ENCODE data around the gene NR1I3.

The NR1I3 gene

GRCh38 chr1:161199506-161200139 lies 38.4 kb downstream of the NR1I3 start:
- no peak overlapping the region for H3K4me3 ChIP-seq (ENCODE audit: low read depth, low read length)
- no peak for DNase-seq (ENCODE audit: low read depth)
- TF ChIP-seq POLR2A (IDR thresholded peaks at IDR 0.05; ENCODE audit: extremely low read depth, insufficient read length) (no peak), MAX (IDR thresholded peaks at IDR 0.05; ENCODE audit: low read depth, low read length) (no peak), CTCF (IDR thresholded peaks at IDR 0.05; ENCODE audit: low read depth, low read length) (no peak)

- H3K4me3 ChIP-seq (ENCODE audit: low read depth, low read length) = no peak within 1 kb of the TSS
- TF ChIP-seq CTCF (IDR thresholded peaks at IDR 0.05; ENCODE audit: low read depth, low read length) = no peak
- TF ChIP-seq POLR2A (IDR thresholded peaks at IDR 0.05; ENCODE audit: extremely low read depth, insufficient read length) = no peak
- TF ChIP-seq MAX (IDR thresholded peaks at IDR 0.05; ENCODE audit: low read depth, low read length) = no peak
- no peak for TF ChIP-seq MYC (IDR thresholded peaks at IDR 0.05; ENCODE audit: low read depth, low read length)
- DNase-seq (ENCODE audit: low read depth) = no peak
These were observed 39.0 kb downstream of the NR1I3 start, which contains the start of gene ADAMTS4 for GRCh38 chr1:161198897-161199431. TSS of gene ADAMTS4 (minus strand) at chr1:161199054. CDS start at chr1:161198627, 427 bp downstream.

DNA sequence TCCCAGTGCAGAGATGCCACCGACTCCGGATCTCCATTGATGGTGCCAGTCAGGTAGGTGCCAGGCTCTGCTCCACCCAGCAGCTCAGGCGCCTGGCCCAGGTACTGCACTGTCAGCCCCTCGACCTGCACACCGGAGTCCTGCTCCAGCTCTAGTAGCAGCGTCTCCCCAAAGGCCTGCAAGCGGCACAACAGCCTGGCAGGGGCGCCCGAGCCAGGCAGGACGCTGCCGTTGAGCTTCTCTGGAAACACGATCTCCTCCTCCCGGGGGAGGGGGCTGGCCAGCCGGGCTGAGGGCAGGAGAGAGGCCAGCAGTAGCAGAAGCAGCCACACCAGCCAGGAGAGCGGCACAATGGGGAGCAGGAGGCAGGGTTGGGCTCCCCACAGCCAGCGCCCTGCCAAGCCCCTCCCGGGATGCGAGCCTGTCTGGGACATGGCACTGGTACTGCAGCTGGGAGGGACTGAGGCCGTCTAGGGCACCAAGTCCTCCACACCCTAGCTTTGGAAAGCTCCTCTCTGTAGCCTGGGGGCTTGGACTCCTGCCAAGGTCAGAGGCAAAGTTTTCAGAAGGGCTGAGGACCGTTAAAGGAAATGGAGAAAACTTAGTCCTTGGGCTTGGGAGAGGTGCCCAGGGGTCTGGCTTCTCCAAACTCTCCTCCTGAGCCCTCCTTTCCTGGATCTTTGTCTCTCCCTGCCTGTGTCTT lies 39.7 kb downstream of the NR1I3 start:
- no peak overlapping the region for H3K4me3 ChIP-seq (ENCODE audit: low read depth, low read length)
- TF ChIP-seq MAX (IDR thresholded peaks at IDR 0.05; ENCODE audit: low read depth, low read length) (no peak), POLR2A (IDR thresholded peaks at IDR 0.05; ENCODE audit: extremely low read depth, insufficient read length) (no peak), CTCF (IDR thresholded peaks at IDR 0.05; ENCODE audit: low read depth, low read length) (no peak), MYC (IDR thresholded peaks at IDR 0.05; ENCODE audit: low read depth, low read length) (no peak)
- DNase-seq (ENCODE audit: low read depth) = no peak

DNA sequence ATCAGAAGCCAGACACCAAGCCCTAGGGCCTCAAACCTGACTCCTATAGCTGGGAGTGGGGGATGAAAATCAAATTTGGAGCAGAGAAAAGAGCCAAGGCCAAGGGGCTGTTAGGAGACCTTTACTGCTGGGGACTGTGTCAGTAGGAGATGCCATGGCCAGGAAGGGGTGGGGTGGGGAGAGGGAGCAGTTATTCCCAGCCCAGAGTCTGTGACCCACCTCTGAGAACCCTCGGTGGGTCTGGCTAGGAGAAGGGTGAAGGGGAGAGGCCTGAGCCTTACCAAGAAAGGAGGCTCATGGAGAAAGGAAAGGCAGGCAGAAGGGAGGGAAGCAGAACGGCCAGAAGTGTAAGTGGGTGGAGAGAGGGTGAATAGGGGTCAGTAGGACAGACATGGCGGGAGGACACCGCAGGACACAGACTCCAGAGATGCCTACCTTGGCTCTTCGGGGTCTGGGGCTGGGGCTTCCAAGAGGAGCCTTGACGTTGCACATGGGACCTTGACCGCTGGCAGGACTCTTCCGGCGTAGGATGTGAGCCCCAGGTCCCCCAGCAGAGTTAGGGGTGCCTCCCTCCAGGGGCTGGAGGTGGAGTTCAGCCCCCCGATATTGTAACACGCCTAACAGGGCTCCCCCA lies 40.3 kb downstream of the NR1I3 start:
- no peak for TF ChIP-seq CTCF (IDR thresholded peaks at IDR 0.05; ENCODE audit: low read depth, low read length)
- TF ChIP-seq POLR2A (IDR thresholded peaks at IDR 0.05; ENCODE audit: extremely low read depth, insufficient read length) = no peak
- TF ChIP-seq MYC (IDR thresholded peaks at IDR 0.05; ENCODE audit: low read depth, low read length) = no peak
- no peak for TF ChIP-seq MAX (IDR thresholded peaks at IDR 0.05; ENCODE audit: low read depth, low read length)
- no peak for DNase-seq (ENCODE audit: low read depth)
- H3K4me3 ChIP-seq (ENCODE audit: low read depth, low read length) = no peak overlapping the region

GRCh38 chr1:161196521-161197451 lies 41.2 kb downstream of the NR1I3 start:
- TF ChIP-seq MYC (IDR thresholded peaks at IDR 0.05; ENCODE audit: low read depth, low read length) (no peak), POLR2A (IDR thresholded peaks at IDR 0.05; ENCODE audit: extremely low read depth, insufficient read length) (no peak), MAX (IDR thresholded peaks at IDR 0.05; ENCODE audit: low read depth, low read length) (no peak), CTCF (IDR thresholded peaks at IDR 0.05; ENCODE audit: low read depth, low read length) (no peak)
- no peak overlapping the region for H3K4me3 ChIP-seq (ENCODE audit: low read depth, low read length)
- no peak for DNase-seq (ENCODE audit: low read depth)
